Embryonic facial prominence (tissue), 1 donor: ENCODE data around the gene AASS.
"Not testable (repeated sequence)": the region's sequence is repeated elsewhere in the genome, so short reads cannot be mapped to it uniquely, and the experiment has no call there.

Source experiments
- DNase-seq: peaks from one replicate; pipeline ENCODE4 v3.0.0-alpha.2; 2016; ENCODE audit errors: extremely low spot score

AASS gene

GRCh38 chr7:122143751-122144711 is at the start of gene AASS:
Gene AASS (minus strand): TSS chr7:122144249. CDS start chr7:122133726, 10,523 bp downstream.
- peak; percentile 93 for DNase-seq

- DNase-seq, result no peak
Measured at GRCh38 chr7:122188785-122189184, 44.7 kb upstream of the AASS start.

GRCh38 chr7:122183106-122183505 is 39.1 kb upstream of the AASS start:
- no peak for DNase-seq

DNA sequence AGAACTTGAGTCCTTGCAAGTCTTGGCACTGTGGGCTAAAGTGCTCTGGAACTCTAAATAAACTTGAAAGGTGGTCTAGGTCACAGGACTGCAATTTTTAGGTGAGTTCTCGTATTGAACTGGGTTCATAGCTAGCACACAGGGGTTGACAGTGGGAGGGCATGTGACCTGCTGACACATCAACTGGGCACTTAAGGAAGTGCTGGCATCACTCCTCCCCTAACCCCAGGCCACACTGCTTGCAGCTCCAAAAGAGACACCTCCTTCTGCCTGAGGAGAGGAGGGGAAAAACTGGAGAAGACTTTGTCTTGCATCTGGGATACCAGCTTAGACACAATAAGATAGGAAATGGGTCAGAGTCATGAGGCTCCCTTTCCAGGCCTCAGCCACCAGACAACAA is 38.0 kb upstream of the AASS start:
- DNase-seq, result no peak

DNA sequence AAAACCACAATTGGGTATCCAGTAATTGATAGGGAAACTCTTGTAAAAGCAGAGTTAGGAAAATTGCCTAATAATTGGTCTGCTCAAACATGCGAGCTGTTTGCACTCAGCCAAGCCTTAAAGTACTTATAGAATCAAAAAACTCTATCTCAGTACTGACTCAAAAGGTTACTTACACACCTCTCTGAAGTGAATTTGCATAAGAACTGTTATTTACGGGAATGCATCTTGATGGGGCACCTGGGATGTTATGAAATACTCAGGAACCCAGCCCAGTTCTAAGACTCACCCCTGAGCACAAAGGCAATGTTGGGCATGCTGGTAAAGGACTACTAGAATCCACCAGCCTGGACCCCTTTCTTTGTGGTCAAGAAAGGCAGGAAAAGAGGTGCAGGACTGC is 28.1 kb upstream of the AASS start:
- not testable (repeated sequence) for DNase-seq

DNA sequence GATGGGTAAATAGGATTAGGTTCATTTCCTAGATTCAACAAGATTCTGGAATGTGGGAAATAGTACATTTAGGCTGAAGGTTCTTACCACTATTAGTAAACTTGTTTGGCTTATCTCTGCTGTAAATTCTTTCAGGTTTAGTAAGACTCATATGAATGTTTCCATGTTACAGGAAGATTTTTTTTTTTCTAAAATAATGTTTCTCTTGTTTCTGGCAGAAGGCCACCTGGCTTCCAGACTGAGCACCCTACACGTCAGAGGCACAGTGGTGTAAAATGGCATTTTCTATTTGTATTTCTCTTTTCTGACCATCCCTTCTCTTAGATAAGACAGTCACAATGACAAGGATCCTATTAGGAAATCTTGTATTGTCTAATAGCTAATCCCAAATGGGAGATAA is 22.7 kb upstream of the AASS start:
- DNase-seq, result no peak

- no peak for DNase-seq
Measured at GRCh38 chr7:122166275-122166674, 22.2 kb upstream of the AASS start.

DNA sequence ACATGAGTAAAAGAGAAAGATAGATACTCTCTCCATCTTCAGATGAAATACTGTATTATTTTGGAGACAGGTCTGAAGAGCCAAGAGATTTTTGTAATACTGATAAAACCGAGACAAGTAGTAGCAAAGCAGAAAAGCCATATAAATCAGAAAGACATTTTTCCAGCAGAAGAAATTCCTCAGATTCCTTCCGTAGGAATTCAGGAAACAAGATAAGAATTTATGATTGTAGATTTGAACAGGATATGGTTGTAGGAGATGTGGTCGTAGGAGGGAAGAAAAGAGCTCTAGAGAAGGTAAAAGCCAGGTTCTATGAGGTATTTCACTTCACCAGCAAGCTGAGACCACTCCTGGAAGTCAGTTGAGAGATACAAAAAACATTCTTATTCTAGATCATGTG is 17.6 kb upstream of the AASS start:
- no peak for DNase-seq

DNA sequence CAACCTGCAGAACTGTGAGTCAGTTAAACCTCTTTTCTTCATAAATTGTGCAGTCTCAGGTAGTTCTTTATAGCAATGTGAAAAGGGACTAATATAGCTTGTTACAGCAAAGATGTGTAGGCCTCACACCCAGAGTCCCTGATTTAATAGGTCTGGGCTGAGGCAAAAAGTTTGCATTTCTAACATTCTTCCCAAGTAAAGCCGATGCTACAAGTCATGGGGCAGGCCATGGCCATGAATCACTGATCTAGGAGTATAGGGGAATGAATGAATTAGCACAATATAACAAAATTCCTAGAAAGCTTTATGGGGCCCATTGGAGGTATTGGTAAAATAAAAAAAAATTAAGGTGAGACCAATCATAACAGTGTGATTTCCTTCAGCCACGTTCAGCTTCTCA is 11.5 kb upstream of the AASS start:
- DNase-seq, result no peak

GRCh38 chr7:122148878-122149277 is 4.8 kb upstream of the AASS start:
- no peak for DNase-seq

DNA sequence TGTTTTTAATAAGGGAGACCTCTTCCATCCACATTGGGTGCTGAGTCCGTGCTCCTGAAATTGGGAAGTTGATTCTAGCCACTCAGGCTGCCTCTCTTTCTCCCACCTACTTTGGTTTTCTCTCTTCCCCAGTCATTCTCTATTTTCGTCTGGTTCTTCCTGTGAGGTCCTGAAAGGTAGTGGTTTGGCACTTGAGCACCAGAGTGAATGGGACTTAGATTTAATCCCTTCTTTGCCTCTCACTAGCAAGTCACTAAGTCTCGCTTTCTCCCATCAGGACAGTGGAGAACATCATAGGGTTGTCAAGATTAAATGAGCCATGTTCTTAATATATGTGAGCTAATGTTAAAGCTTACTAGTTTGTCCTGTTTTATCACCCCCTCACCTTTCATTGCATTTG is 4.0 kb upstream of the AASS start:
- no peak for DNase-seq

DNA sequence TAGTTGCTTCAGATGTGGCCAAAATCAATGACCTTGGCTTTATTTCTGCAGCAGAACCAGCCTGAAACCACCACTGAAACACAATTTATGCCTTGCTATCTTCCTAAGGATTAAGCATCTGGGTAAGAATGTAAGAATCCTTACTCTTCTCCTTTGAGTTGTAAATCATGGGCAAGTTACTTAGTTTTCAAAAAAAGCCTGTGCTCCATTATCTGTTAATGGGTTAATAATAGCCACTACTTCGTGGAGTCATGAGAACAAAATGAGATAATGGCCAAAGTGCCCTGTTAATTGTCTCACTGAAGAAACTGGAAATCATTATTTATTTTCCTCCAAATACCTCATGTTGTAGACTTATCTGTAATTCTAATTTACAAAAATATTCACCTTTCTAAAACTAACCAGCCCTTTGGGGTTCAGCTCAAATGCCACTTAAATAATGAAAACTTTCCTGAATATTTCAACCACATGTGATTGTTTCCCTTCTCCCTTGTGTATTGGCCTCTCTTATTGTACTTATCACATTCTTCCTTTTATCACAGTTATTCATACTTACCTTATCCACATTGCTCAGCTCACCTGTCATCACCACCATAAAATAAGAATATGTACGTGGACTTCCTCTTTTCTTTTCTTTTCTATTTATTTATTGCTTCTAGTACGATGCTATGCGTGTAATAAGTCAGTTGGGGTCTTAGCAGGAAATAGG is 2.0 kb upstream of the AASS start:
- no peak for DNase-seq

GRCh38 chr7:122143376-122143750 is 686 bp downstream of the AASS start:
- no peak for DNase-seq

DNA sequence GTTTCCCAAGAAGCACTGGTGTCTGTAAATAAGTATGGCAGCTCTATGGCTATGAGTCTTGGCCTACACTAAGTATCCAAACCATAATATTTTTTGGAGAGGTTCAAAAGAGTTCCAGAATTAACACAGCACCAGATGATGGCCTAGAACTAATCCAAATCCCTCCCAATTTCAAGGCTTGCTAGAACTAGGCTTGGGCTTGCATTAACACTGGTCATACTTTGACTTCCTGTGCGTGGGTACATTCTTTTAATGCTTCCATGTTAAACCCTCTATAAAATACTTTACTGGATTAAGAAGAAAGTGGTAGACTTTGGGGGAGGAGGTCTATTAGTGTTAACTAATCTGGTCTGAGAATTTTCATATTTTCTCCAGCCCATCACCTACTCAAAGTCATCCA is 3.1 kb downstream of the AASS start:
- DNase-seq, result no peak

- DNase-seq, result peak; percentile 78
Measured at GRCh38 chr7:122137251-122138077, 6.6 kb downstream of the AASS start.

- DNase-seq, result no peak
Measured at GRCh38 chr7:122136639-122137245, 7.3 kb downstream of the AASS start.

DNA sequence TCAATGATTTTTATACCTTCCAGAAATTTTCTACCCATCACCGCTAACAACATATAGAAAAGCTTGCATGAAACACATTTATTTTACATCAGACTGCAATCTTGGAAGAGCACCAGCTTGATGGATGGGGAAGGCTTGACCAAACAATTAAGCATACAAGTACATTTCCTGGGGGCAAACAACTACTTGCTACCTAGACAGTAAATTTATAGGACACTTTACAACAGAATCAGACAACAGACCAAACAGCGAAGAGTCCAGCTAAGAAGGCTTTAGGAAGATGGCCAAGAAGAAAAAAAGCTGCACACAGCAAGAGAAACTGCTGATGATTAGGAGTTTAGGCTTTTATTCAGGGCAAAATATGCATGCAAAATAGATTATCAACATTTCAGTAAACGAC is 8.0 kb downstream of the AASS start:
- DNase-seq, result no peak

DNA sequence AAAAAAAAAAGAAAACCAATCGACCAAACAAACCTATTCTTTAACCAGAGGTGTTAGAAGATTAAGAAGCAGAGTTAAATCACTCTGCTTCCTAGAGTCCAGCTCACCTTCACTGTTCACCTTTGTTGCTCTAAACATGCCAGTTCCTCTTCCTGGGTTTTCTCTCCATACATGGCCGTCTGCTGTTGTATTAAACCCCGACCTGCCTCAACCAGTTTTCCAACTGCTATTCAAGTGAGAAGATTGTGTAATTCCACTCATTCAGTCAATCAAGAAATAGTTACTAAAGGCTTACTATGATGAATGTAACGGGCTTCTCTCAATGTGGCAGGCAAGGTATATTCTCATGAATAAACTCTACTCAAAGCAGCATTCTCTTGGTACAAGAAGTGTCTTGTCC is 8.8 kb downstream of the AASS start:
- no peak for DNase-seq

DNA sequence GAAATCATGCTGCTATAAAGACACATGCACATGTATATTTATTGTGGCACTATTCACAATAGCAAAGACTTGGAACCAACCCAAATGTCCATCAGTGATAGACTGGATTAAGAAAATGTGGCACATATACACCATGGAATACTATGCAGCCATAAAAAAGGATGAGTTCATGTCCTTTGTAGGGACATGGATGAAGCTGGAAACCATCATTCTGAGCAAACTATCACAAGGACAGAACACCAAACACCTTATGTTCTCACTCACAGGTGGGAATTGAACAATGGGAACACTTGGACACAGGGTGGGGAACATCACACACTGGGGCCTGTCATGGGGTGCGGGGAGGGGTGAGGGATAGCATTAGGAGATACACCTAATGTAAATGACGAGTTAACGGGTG is 9.3 kb downstream of the AASS start:
- not testable (repeated sequence) for DNase-seq

DNA sequence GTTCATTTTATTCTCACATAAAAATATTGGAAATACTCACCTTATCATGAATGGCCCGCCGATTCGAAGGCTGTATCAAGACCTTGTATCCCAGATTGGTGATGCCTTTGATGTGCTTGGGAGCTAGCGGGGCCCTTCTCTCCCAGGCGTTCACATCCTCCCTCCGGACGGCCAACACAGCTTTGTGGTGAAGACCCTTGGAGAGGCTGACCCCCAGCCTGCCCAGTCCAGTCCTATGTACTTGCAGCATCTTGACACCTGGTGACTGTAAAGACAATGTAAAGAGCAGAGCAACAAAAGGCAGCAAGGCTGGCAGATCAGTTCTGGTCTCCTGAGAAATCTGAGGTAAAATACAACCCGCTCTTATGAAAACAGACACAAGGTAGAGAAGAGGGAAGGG is 10.6 kb downstream of the AASS start:
- no peak for DNase-seq

- DNase-seq, result no peak
Measured at GRCh38 chr7:122132341-122132740, 11.7 kb downstream of the AASS start.

GRCh38 chr7:122123746-122124145 is 20.3 kb downstream of the AASS start:
- no peak for DNase-seq
